A549 (cell line): ENCODE measurements around the gene MOB4.

ENCODE experiments used
- BHLHE40 ChIP-seq: IDR thresholded peaks from 2 replicates; pipeline ENCODE4 v1.6.1; 2012; ENCODE audit warnings: low read depth, low read length, inconsistent platforms
- CTCF ChIP-seq: fragments of >200 bp; sonication (Bioruptor Twin); formaldehyde crosslinking; IDR thresholded peaks from 3 replicates; pipeline ENCODE4 v1.5.1; 2016
- JUNB ChIP-seq: fragments of >200 bp; sonication (Bioruptor Twin); formaldehyde crosslinking; IDR thresholded peaks from 2 replicates; pipeline ENCODE4 v1.6.1; 2016
- POLR2A ChIP-seq: IDR thresholded peaks from 2 replicates; pipeline ENCODE4 v1.6.1; 2012; ENCODE audit warnings: mild to moderate bottlenecking, low read length
- POLR2AphosphoS2 ChIP-seq: conservative IDR thresholded peaks from 2 replicates; pipeline ENCODE4 v1.6.1; 2012; ENCODE audit warnings: low read length, improper control_type of control experiment, inconsistent platforms
- RFX5 ChIP-seq: fragments of 450-650 bp; IDR thresholded peaks from 2 replicates; pipeline ENCODE4 v1.7.1; 2014; ENCODE audit warnings: antibody characterized with exemption, mild to moderate bottlenecking, moderate library complexity
- ZNF302 ChIP-seq: fragments of 250-450 bp; sonication (Bioruptor Pico); IDR thresholded peaks from 2 replicates; pipeline ENCODE4 v1.9.0; 2021; ENCODE audit warnings: inconsistent platforms, mild to moderate bottlenecking, moderate library complexity

GRCh38 chr2:197576631-197577030 is 60.8 kb downstream of the MOB4 start:
- TF ChIP-seq BHLHE40 (no peak), POLR2A (no peak), RFX5 (no peak), ZNF302 (CRISPR knock-in tag) (no peak), POLR2AphosphoS2 (no peak), CTCF (no peak), JUNB (peak; percentile 56)
